ENCODE data around the gene CENPN.

DNA sequence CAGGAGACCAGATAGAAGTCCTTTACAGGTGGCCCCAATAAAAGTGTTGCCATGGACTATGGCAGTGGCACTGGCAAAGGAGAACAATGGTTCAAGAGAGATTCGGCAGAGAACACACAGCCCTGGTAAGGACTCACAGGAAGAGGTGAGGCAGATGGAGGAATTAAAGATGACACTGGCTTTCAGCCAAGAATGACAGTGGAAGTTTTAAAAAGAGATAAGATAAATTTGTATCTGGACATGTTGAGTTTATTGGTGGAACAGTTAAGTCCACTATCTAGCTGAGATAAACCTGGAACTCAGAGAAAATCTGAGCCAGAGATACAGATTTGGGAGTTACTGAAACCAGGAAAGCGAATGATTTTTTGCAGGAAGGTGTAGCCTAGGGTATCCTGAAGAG, 20.5 kb upstream of the CENPN start:
- TF ChIP-seq FOSL1 (IDR thresholded peaks at IDR 0.05; ENCODE audit: low read depth) (no peak), POLR2A (IDR thresholded peaks at IDR 0.05; ENCODE audit: borderline replicate concordance, extremely low read depth, insufficient read depth, insufficient read length) (no peak), RAD21 (IDR thresholded peaks at IDR 0.05; ENCODE audit: low read depth) (no peak), YY1 (IDR thresholded peaks at IDR 0.05; ENCODE audit: extremely low read depth, insufficient replicate concordance, low read depth, low read length) (no peak), CTCF (IDR thresholded peaks at IDR 0.05 in 2 of 3, conservative IDR thresholded peaks at IDR 0.05 in 1 of 3; ENCODE audit: borderline replicate concordance in 1 of 3, insufficient read depth in 1 of 3, low read depth in 2 of 3, low read length in 2 of 3) (no peak), POLR2AphosphoS5 (IDR thresholded peaks at IDR 0.05; ENCODE audit: low read depth, low read length) (no peak), ZFX (IDR thresholded peaks at IDR 0.05) (no peak), EZH2phosphoT487 (IDR thresholded peaks at IDR 0.05; ENCODE audit: borderline replicate concordance) (no peak), CEBPB (IDR thresholded peaks at IDR 0.05; ENCODE audit: low read depth) (no peak), EZH2 (IDR thresholded peaks at IDR 0.05) (no peak), SRF (IDR thresholded peaks at IDR 0.05; ENCODE audit: low read depth) (no peak), JUND (IDR thresholded peaks at IDR 0.05) (no peak)
- TF ChIP-seq, protein P1, sequence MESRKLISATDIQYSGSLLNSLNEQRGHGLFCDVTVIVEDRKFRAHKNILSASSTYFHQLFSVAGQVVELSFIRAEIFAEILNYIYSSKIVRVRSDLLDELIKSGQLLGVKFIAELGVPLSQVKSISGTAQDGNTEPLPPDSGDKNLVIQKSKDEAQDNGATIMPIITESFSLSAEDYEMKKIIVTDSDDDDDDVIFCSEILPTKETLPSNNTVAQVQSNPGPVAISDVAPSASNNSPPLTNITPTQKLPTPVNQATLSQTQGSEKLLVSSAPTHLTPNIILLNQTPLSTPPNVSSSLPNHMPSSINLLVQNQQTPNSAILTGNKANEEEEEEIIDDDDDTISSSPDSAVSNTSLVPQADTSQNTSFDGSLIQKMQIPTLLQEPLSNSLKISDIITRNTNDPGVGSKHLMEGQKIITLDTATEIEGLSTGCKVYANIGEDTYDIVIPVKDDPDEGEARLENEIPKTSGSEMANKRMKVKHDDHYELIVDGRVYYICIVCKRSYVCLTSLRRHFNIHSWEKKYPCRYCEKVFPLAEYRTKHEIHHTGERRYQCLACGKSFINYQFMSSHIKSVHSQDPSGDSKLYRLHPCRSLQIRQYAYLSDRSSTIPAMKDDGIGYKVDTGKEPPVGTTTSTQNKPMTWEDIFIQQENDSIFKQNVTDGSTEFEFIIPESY (IDR thresholded peaks at IDR 0.05; ENCODE audit: extremely low read depth, insufficient replicate concordance, low read length): no peak
